ENCODE measurements around the gene CDH23.

The CDH23 gene

DNA sequence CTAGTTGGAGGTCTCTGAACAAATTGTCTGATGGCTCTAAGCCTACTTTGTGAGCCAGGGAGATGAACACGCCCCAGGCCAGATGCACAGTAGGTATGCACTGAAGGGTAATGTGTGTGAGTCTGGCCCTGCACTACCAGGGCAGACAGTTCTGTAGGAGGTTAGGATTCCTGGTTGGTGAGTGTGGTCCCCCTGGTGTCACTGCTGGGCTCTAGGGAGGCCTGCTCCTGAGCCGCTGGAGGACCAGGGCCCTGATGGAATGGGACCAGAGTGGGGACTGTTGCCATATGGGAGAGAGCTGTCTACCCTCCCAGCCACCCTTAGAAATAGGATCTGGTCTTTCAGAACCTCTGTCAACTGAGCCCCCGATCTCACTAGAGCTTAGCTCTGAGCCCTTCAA, 42.0 kb downstream of the CDH23 start:
- no peak for DNase-seq

DNA sequence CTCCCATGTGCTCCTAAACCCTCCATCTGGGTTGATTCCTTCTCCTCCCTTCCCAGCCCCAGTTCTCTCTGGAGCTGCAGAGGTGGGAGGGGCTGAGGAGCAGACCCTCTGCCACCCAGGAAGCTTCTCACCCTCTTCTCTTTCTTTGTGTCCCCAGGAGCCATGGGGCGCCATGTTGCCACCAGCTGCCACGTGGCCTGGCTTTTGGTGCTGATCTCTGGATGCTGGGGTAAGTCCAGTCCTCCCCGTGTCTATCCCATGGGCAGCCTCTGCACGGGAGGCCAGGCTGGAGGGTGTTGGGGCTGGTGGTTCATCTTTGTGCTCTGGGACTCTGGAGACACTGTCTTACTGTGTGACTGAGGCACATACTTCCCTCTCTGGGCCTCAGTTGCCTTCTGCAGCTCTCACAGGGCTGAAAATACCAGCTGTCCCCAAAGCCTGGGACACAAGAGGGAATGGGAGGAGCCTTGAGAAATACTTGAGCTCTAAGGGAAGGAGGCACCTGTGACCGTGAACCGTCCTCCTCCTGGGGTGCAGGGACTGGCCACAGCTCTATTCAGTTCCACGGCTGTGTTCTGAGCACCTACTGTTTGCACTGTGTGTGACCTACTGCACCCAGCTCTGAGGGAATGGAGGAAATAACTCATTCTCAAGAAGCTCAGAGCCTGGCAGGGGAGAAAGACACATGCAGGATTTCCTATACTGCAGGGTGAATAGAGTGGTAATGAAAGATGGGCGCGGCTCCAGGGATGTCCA, 43.1 kb downstream of the CDH23 start:
- DNase-seq: no peak

DNA sequence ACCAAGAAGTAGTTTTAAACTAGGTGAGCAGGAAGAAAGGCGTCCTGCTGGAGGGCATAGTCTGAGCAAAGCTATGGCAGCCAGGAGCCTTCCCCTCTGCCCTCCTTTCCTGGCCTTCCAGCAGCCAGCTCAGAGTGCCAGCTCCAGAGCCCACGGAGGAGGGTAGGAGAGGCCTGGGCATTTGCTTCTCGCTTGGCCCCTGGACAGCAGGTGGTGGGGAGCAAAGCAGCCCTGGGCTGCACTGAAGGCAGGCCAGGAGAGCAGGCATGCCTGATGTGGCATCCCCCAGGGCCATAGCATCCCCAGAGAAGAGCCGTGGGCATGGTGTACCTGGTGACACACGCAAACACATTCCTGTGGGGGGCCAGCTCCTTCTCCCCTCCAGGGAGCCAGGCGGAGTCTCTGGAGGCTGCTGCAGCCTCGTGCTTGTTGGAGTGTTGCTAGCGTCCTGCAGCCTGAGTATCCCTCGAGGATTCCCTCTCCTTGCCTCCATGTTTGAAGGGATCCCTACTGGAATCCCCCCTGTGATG, 43.9 kb downstream of the CDH23 start:
- DNase-seq: no peak

DNA sequence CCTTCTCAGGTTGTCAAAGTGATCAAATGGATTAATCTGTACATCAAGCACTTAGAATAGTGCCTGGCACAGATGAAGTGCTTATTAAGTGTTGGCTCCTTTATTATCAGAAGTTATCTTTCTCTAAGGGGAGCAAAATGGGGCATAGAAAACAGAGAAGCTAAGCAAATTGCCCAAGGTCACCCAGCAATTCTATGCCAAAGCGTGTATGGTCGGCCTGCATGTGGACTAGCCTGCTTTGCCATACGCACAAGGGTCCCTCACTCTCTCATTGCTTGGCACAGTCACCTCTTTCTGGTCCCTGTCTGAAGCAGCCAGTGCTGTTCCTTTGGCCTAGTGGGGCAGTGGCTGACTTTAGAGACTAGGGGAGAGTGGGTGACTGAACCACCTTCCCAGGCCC, 45.3 kb downstream of the CDH23 start:
- DNase-seq: no peak

DNA sequence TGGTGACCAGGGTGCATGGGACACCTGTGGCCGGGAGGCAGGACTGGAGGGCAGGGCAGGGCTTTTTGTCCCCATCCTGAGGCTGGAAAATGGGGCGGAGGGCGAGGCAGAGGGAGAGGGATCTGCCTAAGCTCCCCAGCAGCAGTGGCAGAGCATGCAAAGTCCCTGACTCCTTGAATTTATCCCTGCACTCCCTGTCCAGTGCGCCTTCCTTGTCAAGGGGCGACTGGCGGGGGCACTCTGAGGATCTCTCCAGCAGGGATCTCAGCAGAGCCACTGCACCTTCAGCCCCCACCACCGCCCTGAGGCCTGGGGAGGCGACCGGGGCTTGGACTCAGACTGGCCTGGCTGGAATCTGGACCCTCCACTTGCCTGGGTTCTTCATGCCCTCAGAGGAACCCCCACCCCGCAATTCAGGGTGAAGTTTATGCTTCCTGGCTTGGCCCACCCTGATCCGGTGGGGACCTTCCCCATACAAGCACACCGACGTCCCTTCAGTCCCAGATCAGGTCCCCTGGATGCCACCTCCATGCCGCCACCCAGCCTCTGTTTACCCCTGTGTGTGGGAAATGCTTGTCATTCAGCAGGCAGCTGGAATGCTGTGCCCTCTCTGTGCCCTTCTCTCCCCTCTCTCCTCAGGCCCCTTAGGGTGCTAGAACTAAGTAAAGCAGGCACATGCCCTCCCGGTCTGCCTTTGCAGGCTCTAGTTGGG, 46.3 kb downstream of the CDH23 start:
- DNase-seq: no peak

DNA sequence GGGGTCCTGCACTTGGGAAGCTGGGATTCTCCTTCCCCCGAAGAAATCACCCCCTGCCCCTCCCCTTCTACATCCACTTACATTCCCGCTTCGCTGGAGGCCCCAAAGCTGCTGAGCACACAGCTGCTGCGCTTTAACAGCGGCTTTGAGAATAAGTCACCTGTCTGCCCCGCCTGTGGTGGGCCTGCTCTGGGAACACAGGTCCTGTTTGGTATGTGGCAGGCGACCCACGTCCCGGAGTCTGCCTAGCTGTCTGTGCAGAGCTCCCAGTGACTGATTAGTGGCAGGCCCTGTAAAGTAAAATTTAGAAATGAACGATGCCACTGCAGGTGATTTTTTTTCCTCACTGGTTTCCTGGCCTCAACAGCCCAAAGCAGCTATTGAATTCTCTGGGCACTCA, 47.0 kb downstream of the CDH23 start:
- no peak for DNase-seq

DNA sequence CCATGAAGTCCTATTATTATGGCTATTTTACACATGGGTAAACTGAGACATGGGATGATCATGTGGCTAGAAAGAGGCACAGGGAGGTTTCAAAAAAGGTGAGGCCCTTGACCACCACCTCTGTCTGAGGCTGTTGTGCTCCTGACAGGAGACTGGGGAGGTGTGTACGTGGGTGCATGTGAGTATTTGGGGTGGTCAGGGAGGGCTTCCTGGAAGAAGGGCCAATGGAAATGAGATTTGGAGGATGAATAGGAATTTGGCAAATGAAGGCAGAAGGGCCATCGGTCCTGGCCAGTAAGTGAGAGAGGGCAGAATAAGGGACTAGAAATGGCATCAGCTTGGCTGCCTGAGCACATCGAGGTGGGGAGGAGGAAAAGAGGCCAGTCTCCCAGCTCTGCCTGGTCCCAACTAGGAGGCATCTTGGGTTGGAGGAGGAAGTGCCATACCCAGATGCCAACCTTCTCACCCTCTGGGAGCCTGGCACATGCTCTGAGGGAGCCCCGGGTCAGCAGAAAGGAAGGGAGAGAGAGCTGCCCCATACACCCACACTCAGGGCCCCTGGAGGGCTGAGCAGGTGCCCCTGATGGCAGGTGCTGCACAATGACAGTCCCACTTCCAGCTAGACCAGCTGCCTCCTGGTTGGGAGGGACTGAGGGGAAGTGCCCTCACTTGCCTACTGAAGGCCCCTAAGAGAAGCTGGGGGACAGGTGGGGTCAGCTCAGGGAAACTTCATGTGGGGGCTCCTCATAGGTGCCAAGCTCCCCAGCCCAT, 47.7 kb downstream of the CDH23 start:
- no peak for DNase-seq

DNA sequence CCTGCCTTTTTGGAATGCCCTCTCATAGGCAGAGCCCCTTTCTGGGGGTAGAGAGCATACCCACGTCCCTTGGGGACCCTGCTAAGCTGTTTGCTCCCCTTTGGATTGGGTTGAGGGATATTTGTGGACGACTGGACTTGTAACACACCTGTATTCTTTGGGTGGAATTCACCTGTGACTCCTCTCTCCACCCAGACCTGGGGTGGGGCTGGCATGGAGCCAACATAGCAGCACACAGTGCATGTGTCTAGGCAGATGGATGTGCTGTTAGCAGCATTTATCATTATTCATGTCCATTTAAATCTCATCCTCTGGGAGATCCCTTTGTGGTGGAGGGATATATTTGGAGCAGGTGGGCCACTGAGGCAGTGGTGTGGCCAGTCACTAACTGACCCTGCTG, 51.0 kb downstream of the CDH23 start:
- no peak for DNase-seq

DNA sequence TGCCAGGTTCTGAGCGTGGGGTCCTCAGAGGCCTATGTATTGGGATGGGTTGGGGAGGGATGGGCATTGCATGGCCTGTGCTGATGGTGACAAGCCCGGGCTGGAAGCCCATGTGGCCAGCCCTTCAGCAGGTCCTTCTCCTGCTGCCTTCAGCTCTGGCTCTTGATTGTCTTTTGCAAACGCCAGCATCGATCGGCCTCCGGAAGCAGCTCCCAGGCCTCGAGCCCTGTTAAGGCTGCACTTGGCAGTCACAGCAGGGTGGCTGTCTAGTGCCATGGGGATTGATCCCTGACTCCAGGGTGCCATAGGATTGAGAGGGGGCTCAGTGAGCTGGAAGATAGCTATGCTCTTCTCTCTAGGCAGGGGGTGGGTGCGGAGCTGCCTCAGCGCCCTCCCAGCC, 51.4 kb downstream of the CDH23 start:
- no peak for DNase-seq

DNA sequence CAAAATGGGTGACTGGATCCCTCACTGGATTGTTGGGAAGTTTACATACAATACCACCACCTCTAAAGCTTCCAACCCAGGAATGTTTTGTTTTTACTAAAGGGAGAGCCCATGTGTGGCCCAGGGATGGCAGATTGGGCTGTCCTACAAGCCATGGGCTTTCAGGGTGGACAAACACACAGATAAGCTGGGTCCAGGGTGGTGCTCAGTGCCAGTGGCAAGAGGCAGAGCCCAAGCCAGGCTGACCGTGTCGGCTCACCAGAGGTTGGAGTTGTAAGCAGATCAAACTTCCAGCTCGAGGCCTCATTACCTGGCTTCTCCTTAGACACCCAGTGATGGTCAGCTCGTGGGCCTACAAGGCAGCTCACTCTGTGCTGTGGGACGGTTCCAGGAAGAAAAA, 52.3 kb downstream of the CDH23 start:
- DNase-seq: no peak

DNA sequence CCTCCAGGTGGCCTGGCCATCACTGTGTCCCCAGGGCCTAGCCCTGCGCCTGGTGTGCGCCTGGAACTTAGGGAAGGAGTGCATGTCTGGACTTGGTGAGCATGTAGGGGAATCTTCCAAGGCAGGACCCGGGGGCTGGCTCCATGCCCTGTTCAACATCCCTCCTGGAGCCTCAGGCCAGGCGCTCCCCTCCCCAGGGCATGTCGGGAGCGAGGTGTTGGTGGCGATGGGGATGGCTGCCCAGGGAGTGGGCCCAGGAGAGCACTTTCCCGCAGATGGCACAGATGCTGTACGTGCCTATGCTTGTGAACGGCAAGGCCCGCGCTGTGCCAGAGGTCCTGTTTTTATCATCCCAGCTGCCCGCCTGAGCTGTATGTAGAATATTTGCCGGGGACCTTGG, 55.0 kb downstream of the CDH23 start:
- DNase-seq: no peak

DNA sequence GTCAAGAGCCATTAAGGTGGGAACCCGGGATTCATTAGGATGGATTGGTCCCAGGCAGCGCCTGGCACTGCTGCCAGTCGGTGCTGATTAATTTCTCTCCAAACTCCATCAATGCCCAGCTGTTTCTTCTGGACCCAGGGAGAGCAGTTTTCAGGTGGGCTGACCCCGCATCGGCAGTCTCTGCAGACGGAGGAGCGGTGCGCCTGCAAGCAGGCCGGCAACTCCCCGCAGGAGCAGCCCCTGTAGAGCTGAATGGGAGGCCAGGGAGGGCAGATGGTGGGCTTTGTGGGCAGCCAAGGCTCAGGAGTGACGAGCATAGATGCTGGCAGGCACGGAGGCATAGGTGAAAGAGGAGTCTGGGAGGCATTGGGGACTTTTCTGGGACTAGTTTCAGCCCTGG, 56.5 kb downstream of the CDH23 start:
- DNase-seq: no peak

DNA sequence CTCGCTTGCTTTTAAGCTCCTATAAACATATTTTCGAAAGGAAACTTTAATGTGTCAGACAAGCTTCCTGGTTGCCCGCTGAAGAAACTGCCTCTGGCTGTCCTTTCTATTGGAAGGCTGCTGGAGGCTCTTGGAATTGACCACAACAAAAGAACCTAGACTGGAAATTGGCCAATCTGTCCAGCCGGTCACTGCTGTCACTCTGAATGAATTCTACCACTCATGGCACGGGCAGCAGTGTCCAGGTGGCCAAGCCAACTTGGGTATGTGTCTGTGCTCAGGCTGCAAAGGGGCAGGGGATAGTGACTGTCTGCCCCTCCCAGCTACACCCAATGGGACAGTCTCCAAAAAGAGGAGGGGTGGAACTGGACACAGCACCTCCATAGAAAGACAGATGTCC, 57.6 kb downstream of the CDH23 start:
- no peak for DNase-seq

DNA sequence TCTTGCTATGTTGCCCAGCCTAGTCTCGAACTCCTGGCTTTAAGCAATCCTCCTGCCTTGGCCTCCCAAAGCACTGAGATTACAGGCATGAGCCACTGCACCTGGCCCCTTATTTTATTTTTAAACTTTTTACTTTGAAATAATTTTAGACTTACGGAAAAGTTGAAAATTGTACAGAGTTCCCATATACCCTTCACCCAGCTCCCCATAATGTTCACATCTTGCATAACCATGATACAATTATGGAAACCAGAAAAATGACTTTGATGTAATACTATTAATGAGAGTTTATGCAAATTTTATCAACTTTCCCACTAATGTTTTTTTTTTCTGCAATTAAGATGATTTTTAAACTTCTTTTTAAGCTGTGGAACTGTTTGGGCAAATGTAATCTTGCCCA, 58.3 kb downstream of the CDH23 start:
- DNase-seq: no peak

DNA sequence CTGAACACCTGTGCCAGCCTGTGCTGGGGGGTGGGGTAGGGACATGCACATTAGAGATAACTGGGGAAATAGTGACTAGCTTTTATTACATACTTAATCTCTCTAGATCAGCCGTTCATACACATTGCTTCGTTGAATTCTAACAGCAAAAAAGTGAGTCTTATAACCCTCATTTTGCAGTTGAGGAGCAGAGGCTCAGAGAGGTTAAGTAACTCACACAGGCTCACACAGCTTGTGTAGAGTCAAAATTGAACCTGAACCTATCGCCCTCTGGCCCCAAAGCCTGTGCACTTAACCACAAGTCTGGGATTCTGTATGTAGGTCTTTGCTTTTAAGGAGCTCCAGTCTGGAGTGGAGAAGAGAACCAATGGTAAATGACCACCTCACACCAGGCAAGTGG, 59.9 kb downstream of the CDH23 start:
- DNase-seq: no peak

DNA sequence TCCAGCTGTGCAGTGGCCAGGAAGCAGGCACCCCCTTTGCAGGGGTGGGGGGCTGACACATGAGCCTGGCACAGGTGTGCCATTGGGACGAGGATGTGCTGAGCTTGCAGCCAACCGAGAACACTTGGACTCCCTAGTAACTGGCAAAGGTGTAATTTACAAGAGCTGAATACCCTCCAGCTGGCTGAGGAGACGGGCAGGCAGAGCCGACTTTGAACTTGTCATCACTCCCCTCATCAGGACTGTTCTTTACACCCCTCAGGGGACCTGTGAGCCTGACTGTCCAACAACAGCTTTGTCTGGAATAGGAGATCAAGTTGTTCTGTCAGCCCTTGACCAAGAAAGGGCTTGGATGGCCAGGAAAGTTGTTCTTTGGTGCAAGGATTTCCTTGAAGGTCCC, 61.2 kb downstream of the CDH23 start:
- no peak for DNase-seq

DNA sequence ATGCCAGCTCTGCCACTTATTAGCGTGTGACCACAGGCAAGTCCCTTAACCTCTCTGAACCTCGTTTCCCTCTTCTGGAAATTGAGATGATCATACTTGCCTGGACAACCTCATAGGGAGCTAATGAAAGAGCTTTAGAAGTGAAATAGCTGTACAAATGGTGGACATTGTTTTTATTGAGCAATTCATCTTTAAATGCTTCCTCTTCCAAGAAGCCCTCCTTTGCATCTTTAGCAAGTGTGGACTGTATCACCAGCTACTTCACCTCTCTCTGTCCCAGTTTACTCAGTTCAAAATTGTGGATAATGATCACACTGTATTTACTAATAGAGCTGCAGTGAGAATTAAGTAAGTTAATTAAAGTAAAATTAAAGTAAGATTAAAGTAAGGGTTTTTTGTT, 61.7 kb downstream of the CDH23 start:
- no peak for DNase-seq

DNA sequence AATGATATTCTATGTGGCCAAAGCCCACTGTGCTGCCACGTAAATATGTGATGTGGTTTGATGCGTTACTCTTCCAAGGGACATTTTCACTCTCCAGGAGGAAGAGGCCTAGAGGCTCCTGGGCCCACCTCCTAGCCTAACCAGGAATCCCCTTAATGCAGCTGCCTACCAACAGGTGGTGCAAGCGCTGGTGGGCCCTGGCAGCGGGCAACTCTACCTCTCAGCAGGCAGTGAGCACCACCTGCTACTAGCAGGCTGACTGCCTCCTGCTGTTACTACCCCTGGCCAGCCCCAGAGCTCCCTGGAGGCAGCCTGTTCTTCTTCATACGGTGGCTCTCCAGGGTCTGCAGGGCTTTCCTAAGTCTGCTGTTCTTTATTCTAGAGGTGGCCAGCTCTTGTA, 62.8 kb downstream of the CDH23 start:
- DNase-seq: no peak

DNA sequence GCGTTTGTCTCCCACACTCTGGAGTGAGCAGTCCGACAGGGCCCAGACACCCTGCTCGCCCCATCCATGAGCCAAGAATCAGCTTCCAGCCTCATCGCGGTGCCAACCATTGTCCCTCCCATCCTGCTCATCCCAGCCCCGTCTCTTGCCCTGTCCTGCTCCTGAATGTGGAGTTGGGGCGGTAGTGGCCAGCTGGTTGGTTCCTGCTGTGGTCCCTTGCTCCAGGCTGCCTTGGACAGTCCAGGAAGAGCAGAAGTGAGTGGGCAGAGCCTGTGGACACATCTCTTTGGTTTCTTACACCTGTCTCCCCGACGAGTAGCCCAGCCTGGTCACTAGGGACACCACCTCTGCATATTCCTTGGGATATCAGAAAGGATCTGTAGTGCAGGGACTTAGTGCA, 63.9 kb downstream of the CDH23 start:
- no peak for DNase-seq

DNA sequence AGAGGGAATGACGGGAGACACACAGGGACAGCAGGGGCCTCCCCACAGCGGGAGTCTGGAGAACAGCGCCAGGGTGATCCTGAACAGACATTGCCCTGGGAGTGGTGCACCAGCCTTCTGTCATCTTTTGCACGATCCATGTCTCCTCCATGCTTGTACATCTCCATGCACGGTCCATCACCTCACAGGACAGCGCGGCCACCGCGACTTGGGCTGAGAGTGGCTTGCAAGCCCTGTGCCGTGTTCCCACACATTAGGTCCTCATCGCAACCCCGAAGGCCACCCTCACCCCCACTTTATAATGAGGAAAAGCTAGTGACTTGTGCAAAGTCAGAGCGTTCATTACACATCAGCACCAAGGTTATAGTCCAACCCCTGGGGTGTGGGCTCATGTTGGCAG, 64.7 kb downstream of the CDH23 start:
- no peak for DNase-seq

DNA sequence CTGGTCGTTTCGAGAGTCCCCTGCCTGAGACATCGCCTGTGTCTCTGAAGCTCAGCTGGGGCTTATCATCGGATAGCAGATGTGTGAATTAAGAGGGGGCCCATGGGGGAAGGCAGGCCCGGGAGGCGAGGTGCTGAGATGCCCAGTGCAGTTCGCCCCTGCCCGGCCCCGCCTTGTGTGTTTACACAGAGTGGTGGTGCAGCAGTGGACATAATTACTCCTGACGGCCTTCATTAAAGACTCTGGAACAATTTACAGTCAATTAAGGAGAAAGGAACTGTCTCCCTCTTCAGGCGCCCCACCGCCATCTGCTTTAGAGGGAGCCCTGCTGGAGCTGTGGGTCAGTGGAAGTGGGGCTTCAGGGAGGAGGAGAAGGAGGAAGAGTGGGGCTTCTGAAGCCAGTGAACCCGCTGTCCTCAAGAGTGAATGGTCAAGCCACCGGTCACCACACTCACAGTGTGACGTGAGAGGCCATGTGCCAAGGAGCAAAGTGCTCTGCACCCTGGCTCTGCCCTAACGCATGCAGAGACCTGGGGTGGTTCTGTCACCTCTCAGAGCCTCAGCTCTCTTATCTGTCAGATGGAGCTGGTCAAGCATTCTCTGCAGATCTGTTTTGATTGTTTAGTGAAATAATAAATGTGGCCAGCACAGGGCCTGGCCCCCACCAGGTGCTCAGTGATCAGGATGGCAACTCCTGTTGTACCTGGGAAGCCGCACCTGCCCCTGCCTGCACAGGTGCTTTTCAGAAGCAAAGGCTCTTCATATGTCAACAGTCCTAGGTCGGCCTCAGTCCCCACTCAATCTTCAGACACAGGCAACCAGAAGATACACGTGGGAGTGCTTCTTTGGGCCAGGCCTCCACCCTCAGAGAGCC, 65.6 kb downstream of the CDH23 start:
- DNase-seq: no peak

DNA sequence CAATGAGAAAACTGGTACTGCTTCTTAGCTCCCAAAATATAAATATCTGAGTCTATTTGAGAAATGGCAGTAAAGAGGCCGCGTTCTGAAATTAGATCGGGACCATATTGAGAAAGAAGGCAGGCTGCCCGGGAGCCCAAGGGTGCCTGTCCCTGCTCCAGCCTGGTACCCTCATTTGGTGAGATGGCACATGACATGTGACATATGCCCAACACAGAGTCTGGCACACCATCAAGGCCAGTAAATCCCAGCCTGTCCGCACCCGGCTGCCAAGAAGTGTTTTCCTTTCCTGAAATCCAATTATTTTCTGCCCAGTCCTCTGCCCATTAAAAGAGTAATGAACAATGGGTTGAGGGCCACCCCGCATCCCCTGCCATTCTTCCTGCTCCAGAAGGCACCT, 66.4 kb downstream of the CDH23 start:
- no peak for DNase-seq

Measured in hypothalamus (tissue), 51 donors.